ENCODE measurements around the gene DGKK. TPM values are rescaled to one million over a fixed set of nuclear protein-coding genes. Genes with fewer than 3 reads are reported as not detected.

DGKK gene, protein sequence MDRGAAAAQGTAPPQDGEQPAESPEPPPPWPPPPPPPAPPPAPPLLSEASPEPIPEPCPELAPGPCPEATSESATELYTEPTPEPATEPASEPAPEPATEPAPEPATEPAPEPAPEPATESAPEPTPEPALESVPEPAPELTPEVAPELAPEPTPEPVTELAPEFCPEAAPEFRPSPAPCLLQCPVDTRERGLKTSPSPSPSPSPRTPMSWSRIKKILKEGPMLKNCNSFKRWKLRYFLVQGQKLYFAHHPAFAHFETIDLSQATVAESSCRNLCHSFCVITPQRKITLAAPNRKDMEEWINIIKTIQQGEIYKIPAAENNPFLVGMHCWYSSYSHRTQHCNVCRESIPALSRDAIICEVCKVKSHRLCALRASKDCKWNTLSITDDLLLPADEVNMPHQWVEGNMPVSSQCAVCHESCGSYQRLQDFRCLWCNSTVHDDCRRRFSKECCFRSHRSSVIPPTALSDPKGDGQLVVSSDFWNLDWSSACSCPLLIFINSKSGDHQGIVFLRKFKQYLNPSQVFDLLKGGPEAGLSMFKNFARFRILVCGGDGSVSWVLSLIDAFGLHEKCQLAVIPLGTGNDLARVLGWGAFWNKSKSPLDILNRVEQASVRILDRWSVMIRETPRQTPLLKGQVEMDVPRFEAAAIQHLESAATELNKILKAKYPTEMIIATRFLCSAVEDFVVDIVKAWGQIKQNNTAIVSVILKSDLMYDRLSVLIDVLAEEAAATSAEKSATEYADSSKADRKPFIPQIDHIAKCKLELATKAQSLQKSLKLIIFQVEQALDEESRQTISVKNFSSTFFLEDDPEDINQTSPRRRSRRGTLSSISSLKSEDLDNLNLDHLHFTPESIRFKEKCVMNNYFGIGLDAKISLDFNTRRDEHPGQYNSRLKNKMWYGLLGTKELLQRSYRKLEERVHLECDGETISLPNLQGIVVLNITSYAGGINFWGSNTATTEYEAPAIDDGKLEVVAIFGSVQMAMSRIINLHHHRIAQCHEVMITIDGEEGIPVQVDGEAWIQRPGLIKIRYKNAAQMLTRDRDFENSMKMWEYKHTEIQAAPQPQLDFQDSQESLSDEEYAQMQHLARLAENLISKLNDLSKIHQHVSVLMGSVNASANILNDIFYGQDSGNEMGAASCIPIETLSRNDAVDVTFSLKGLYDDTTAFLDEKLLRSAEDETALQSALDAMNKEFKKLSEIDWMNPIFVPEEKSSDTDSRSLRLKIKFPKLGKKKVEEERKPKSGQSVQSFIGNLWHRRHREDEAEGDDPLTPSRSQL
- total RNA-seq: under 0.01 TPM
- 0.11 TPM for polyA plus RNA-seq
- long read RNA-seq, donor 1: 0 reads
- long read RNA-seq, donor 2: 0 reads
- long read RNA-seq, donor 3: 0 reads
- long read RNA-seq, donor 4: 0 reads
- long read RNA-seq, donor 5: 0 reads
- long read RNA-seq, donor 6: 0 reads
- long read RNA-seq, donor 7: 0 reads
- long read RNA-seq, donor 8: 0 reads
- long read RNA-seq, donor 9: 0 reads
- long read RNA-seq, donor 10: 0 reads

GRCh38 chrX:50470103-50471031 lies at the start of gene DGKK:
TSS of gene DGKK (minus strand) at chrX:50470825. CDS start at chrX:50470678, 147 bp downstream.
- peaks cover 17 to 53% of the 10 kb centered on the region in 2 donors for H3K27me3 ChIP-seq (ENCODE audit: control insufficient read depth in 2 of 2, insufficient read depth in 1 of 2, low read length in 1 of 2)
- no peaks in the 10 kb centered on the region for H3K36me3 ChIP-seq (ENCODE audit: control insufficient read depth in 2 of 2, insufficient read depth in 2 of 2, low read length in 1 of 2)
- DNase-seq (ENCODE audit: low read depth in 6 of 9, low spot score in 9 of 9): no peak
- H3K4me1 ChIP-seq (ENCODE audit: control insufficient read depth in 2 of 2, insufficient read depth in 2 of 2, low read length in 2 of 2): no peaks in the 10 kb centered on the region
- no peak within 1 kb of the TSS for H3K4me3 ChIP-seq (ENCODE audit: low read length in 2 of 2)
- WGBS: 4% methylated on average over 59 of the region's 59 CpGs
- no peaks in the 10 kb centered on the region for H3K9me3 ChIP-seq (ENCODE audit: control insufficient read depth in 2 of 2, insufficient read depth in 1 of 2, low read length in 1 of 2)
- no peak within 1 kb of the TSS for H3K27ac ChIP-seq (ENCODE audit: low read depth in 1 of 2, low read length in 1 of 2)

DNA sequence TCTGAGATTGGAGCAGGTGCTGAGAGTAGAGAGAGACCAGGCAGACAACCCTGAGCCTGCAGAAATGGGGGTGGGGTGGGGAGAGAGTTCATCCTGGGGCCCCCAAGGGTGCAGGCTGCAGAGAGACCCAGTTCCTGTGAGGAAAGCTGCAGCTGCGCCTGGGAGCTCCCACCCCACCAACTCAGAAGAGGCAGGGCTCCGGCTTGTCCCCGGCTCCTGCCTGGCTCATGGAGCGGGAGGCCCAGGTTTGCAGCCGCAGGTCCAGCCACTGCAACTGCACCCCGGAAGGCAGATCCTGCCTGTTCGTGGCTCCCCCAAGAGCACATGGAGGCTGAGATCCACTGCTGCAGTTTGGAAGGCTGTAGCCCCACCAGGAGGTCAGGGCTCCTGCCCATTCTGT lies 44.2 kb upstream of the DGKK start:
- 93% methylated on average over 7 of the region's 7 CpGs for WGBS
- no peak for DNase-seq (ENCODE audit: low read depth in 6 of 9, low spot score in 9 of 9)
- no peaks in the 10 kb centered on the region for H3K36me3 ChIP-seq (ENCODE audit: control insufficient read depth in 2 of 2, insufficient read depth in 2 of 2, low read length in 1 of 2)
- H3K27ac ChIP-seq (ENCODE audit: low read depth in 1 of 2, low read length in 1 of 2): no peak overlapping the region
- no peak overlapping the region for H3K4me3 ChIP-seq (ENCODE audit: low read length in 2 of 2)
- no peaks in the 10 kb centered on the region for H3K27me3 ChIP-seq (ENCODE audit: control insufficient read depth in 2 of 2, insufficient read depth in 1 of 2, low read length in 1 of 2)
- H3K9me3 ChIP-seq (ENCODE audit: control insufficient read depth in 2 of 2, insufficient read depth in 1 of 2, low read length in 1 of 2): no peaks in the 10 kb centered on the region
- no peaks in the 10 kb centered on the region for H3K4me1 ChIP-seq (ENCODE audit: control insufficient read depth in 2 of 2, insufficient read depth in 2 of 2, low read length in 2 of 2)

DNA sequence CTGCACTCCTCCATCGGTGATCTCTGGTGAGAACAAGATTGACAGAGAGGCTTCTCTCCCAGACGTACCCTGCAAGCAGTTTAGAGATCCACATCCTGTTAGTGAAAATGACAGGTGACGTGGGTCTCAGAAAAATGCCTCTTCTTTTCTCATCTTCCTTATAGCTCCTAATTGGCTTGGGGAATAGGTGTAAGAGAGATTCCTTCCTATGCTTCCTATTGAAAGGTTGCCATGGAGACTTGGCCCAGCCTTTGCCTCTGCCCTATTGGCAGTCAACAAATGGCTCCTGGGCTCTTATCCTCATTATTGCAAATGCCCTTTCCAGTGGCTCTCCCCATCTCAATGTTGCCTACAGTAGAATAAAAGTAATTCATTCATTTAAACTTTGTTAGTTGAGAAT lies 26.5 kb upstream of the DGKK start:
- Histone ChIP-seq H3K27me3 (ENCODE audit: control insufficient read depth in 2 of 2, insufficient read depth in 1 of 2, low read length in 1 of 2) (no peaks in the 10 kb centered on the region), H3K4me1 (ENCODE audit: control insufficient read depth in 2 of 2, insufficient read depth in 2 of 2, low read length in 2 of 2) (no peaks in the 10 kb centered on the region), H3K9me3 (ENCODE audit: control insufficient read depth in 2 of 2, insufficient read depth in 1 of 2, low read length in 1 of 2) (no peaks in the 10 kb centered on the region), H3K27ac (ENCODE audit: low read depth in 1 of 2, low read length in 1 of 2) (no peak overlapping the region), H3K4me3 (ENCODE audit: low read length in 2 of 2) (no peak overlapping the region), H3K36me3 (ENCODE audit: control insufficient read depth in 2 of 2, insufficient read depth in 2 of 2, low read length in 1 of 2) (no peaks in the 10 kb centered on the region)
- 83% methylated on average over 3 of the region's 3 CpGs for WGBS
- no peak for DNase-seq (ENCODE audit: low read depth in 6 of 9, low spot score in 9 of 9)

DNA sequence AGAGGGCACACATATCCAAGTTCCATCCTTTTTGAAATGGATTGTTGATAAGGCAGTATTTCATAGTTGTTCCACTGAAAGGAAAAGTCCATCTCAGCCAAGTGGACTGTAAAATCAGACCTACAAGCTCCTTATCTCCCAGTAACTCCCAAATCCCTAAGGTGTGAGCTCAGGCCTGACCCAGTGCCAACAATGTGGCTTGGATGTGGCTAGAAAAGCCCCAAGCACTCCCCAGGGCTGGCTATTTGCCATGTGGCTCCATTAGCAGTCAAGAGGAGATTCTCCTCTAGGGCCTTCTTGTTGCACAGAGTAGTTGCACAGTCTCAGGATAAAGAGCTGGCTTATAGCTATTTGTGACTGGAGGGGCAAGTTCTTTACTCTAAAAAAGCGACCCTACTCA lies 25.0 kb upstream of the DGKK start:
- Histone ChIP-seq H3K27ac (ENCODE audit: low read depth in 1 of 2, low read length in 1 of 2) (no peak overlapping the region), H3K36me3 (ENCODE audit: control insufficient read depth in 2 of 2, insufficient read depth in 2 of 2, low read length in 1 of 2) (no peaks in the 10 kb centered on the region), H3K4me1 (ENCODE audit: control insufficient read depth in 2 of 2, insufficient read depth in 2 of 2, low read length in 2 of 2) (no peaks in the 10 kb centered on the region), H3K4me3 (ENCODE audit: low read length in 2 of 2) (no peak overlapping the region), H3K9me3 (ENCODE audit: control insufficient read depth in 2 of 2, insufficient read depth in 1 of 2, low read length in 1 of 2) (no peaks in the 10 kb centered on the region), H3K27me3 (ENCODE audit: control insufficient read depth in 2 of 2, insufficient read depth in 1 of 2, low read length in 1 of 2) (no peaks in the 10 kb centered on the region)
- WGBS: 88% methylated on average over 1 of the region's 1 CpG
- DNase-seq (ENCODE audit: low read depth in 6 of 9, low spot score in 9 of 9): no peak

DNA sequence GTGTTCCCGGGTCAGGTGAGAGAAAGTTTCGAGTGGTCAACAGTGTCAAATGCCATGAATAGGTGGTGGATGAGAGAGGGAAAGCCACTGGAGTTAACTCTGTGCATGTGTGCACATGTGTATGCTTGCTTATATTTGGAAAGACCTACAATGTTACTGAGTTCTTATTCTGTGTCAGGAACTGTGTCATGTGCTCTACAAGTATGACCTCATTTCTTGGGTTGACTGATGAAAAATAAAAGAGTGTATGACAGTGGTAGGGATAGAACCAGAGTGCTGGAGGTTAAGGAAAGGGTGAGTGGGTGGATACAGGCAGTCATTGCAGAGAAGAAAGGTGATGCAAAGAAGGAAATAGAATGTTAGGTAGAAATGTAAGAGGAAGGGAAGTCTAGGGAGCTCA lies 22.1 kb upstream of the DGKK start:
- no peaks in the 10 kb centered on the region for H3K4me1 ChIP-seq (ENCODE audit: control insufficient read depth in 2 of 2, insufficient read depth in 2 of 2, low read length in 2 of 2)
- H3K27me3 ChIP-seq (ENCODE audit: control insufficient read depth in 2 of 2, insufficient read depth in 1 of 2, low read length in 1 of 2): no peaks in the 10 kb centered on the region
- no peaks in the 10 kb centered on the region for H3K9me3 ChIP-seq (ENCODE audit: control insufficient read depth in 2 of 2, insufficient read depth in 1 of 2, low read length in 1 of 2)
- H3K4me3 ChIP-seq (ENCODE audit: low read length in 2 of 2): no peak overlapping the region
- no peak overlapping the region for H3K27ac ChIP-seq (ENCODE audit: low read depth in 1 of 2, low read length in 1 of 2)
- 98% methylated on average over 2 of the region's 2 CpGs for WGBS
- no peaks in the 10 kb centered on the region for H3K36me3 ChIP-seq (ENCODE audit: control insufficient read depth in 2 of 2, insufficient read depth in 2 of 2, low read length in 1 of 2)
- no peak for DNase-seq (ENCODE audit: low read depth in 6 of 9, low spot score in 9 of 9)

GRCh38 chrX:50484662-50485061 lies 14.0 kb upstream of the DGKK start:
- DNase-seq (ENCODE audit: low read depth in 6 of 9, low spot score in 9 of 9): no peak
- no peaks in the 10 kb centered on the region for H3K4me1 ChIP-seq (ENCODE audit: control insufficient read depth in 2 of 2, insufficient read depth in 2 of 2, low read length in 2 of 2)
- WGBS: 100% methylated on average over 1 of the region's 1 CpG
- no peaks in the 10 kb centered on the region for H3K36me3 ChIP-seq (ENCODE audit: control insufficient read depth in 2 of 2, insufficient read depth in 2 of 2, low read length in 1 of 2)
- no peaks in the 10 kb centered on the region for H3K27me3 ChIP-seq (ENCODE audit: control insufficient read depth in 2 of 2, insufficient read depth in 1 of 2, low read length in 1 of 2)
- no peak overlapping the region for H3K27ac ChIP-seq (ENCODE audit: low read depth in 1 of 2, low read length in 1 of 2)
- H3K4me3 ChIP-seq (ENCODE audit: low read length in 2 of 2): no peak overlapping the region
- no peaks in the 10 kb centered on the region for H3K9me3 ChIP-seq (ENCODE audit: control insufficient read depth in 2 of 2, insufficient read depth in 1 of 2, low read length in 1 of 2)

DNA sequence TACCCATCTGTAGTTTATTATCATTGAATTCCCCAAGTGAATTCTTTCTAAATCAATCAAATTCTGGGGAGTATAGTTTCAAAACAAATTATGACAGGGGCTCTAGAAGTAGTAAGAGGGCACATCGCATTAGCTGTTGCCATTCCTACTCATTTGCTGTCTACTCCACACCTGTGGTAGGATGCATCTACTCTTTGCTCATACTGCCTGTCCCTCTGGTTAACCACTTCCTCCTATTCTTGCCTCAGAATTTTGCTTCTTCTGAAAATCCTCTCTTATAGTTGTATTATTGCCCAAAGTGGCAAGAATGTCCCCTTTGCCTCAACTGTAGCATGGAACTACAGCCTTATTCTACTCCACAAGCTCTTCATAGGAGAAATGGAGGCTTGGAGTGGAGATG lies 12.7 kb upstream of the DGKK start:
- Histone ChIP-seq H3K27me3 (ENCODE audit: control insufficient read depth in 2 of 2, insufficient read depth in 1 of 2, low read length in 1 of 2) (no peaks in the 10 kb centered on the region), H3K27ac (ENCODE audit: low read depth in 1 of 2, low read length in 1 of 2) (no peak overlapping the region), H3K36me3 (ENCODE audit: control insufficient read depth in 2 of 2, insufficient read depth in 2 of 2, low read length in 1 of 2) (no peaks in the 10 kb centered on the region), H3K4me3 (ENCODE audit: low read length in 2 of 2) (no peak overlapping the region), H3K4me1 (ENCODE audit: control insufficient read depth in 2 of 2, insufficient read depth in 2 of 2, low read length in 2 of 2) (no peaks in the 10 kb centered on the region), H3K9me3 (ENCODE audit: control insufficient read depth in 2 of 2, insufficient read depth in 1 of 2, low read length in 1 of 2) (no peaks in the 10 kb centered on the region)
- WGBS: 7% methylated on average over 1 of the region's 1 CpG
- DNase-seq (ENCODE audit: low read depth in 6 of 9, low spot score in 9 of 9): no peak

GRCh38 chrX:50475208-50475607 lies 4.6 kb upstream of the DGKK start:
- Histone ChIP-seq H3K4me3 (ENCODE audit: low read length in 2 of 2) (no peak overlapping the region), H3K27me3 (ENCODE audit: control insufficient read depth in 2 of 2, insufficient read depth in 1 of 2, low read length in 1 of 2) (peaks cover 6 to 27% of the 10 kb centered on the region in 2 donors), H3K36me3 (ENCODE audit: control insufficient read depth in 2 of 2, insufficient read depth in 2 of 2, low read length in 1 of 2) (no peaks in the 10 kb centered on the region), H3K9me3 (ENCODE audit: control insufficient read depth in 2 of 2, insufficient read depth in 1 of 2, low read length in 1 of 2) (no peaks in the 10 kb centered on the region), H3K4me1 (ENCODE audit: control insufficient read depth in 2 of 2, insufficient read depth in 2 of 2, low read length in 2 of 2) (no peaks in the 10 kb centered on the region), H3K27ac (ENCODE audit: low read depth in 1 of 2, low read length in 1 of 2) (no peak overlapping the region)
- DNase-seq (ENCODE audit: low read depth in 6 of 9, low spot score in 9 of 9): no peak
- WGBS: 82% methylated on average over 5 of the region's 5 CpGs
